GM12865 (cell line): ENCODE data around the gene SMIM13.

Source experiments
- DNase-seq: peaks from one replicate; pipeline ENCODE4 v3.0.0; 2010; ENCODE audit warnings: low read depth
- H3K4me3 ChIP-seq: 2 replicates; pipeline ENCODE4 v1.5.1; 2011; ENCODE audit warnings: mild to moderate bottlenecking, low read depth, low read length, control low read depth
- TF ChIP-seq, protein P1 (sequence below): IDR thresholded peaks from 2 replicates; pipeline ENCODE4 v1.5.1; 2011; ENCODE audit warnings: low read length, control low read depth, low read depth, inconsistent platforms; ENCODE audit not compliant: insufficient read depth; ENCODE audit errors: missing control alignments

The SMIM13 gene

DNA sequence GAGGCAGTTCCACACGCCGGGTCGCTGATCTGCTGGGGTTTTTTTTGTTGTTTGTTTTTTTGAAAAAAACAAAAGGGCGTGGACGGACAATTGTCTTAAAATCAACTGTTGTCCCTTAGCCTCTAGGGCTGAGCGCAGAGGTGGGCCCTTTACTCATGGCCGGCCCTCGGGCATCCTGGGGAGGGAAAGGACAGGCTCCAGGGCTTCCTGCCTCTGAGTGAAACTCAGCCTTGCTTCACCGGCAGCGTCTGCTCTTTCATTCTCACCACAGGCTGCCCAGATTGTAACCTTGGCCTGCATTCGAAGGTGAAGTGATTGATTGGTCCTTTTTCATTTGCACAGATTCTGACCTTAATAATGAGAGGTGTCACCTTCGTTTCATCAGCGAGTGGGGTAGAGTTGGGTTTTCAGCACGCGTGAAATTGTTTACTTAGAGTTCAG is 797 bp downstream of the SMIM13 start:
- DNase-seq, result peak; percentile 88
- TF ChIP-seq, protein P1, sequence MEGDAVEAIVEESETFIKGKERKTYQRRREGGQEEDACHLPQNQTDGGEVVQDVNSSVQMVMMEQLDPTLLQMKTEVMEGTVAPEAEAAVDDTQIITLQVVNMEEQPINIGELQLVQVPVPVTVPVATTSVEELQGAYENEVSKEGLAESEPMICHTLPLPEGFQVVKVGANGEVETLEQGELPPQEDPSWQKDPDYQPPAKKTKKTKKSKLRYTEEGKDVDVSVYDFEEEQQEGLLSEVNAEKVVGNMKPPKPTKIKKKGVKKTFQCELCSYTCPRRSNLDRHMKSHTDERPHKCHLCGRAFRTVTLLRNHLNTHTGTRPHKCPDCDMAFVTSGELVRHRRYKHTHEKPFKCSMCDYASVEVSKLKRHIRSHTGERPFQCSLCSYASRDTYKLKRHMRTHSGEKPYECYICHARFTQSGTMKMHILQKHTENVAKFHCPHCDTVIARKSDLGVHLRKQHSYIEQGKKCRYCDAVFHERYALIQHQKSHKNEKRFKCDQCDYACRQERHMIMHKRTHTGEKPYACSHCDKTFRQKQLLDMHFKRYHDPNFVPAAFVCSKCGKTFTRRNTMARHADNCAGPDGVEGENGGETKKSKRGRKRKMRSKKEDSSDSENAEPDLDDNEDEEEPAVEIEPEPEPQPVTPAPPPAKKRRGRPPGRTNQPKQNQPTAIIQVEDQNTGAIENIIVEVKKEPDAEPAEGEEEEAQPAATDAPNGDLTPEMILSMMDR, result no peak

DNA sequence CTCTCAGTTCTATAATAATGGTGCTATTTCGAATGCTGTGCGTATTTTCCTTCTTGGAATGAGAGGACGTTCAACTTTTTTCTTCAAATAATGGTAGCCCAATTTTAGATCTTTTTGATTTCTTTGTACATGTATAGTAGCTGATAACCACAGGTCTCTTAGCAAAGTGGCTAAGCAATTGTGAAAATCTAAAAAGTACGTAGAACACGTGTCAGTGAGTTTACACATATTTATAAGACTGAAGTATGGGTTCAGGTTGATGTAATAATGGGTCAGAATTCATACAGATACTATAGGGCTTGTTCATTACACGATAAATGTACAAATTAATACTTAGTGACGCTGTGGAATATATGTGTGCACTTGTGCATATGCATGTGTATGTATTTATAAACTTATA is 1.3 kb downstream of the SMIM13 start:
- no peak for DNase-seq
- H3K4me3 ChIP-seq, result peak overlapping the region; percentile 97
- TF ChIP-seq, protein P1, result no peak

More for the DNA sequence above, 797 bp downstream of the SMIM13 start:
- peak overlapping the region; percentile 97 for H3K4me3 ChIP-seq

DNA sequence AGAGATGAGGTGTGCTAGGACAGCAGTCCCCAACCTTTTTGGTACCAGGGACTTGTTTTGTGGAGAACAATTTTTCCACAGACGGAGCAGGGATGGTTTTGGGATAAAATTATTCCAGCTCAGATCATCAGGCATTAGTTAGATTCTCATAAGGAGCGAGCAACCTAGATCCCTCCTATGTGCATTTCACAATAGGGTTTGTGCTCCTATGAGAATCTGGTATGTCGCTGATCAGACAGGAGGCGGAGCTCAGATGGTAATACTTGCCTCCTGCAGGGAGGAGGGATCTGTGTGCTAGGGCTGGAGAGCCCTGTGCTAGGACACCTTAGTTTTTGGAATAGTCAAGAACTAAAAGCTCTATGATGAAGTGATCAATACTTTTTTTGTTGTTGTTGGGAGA is 2.5 kb downstream of the SMIM13 start:
- TF ChIP-seq, protein P1, result no peak
- DNase-seq, result peak; percentile 24

DNA sequence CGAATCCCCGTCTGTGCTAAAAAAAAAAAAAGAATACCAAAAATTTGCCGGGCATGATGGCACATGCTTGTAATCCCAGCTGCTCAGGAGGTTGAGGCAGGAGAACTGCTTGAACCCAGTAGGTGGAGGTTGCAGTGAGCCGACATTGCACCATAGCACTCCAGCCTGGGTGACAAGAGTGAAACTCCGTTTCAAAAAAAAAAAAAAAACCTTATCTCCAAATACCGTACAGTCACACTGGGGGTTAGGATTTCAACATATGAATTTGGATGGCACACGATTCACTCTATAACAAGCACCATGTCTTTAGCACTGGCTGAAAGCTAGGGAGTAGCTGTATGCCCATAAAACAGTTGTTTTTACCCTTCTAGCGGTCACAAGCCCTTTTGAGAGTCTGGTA is 3.8 kb downstream of the SMIM13 start:
- H3K4me3 ChIP-seq, result no peak overlapping the region
- no peak for DNase-seq
- TF ChIP-seq, protein P1, result no peak

More for the DNA sequence above, 2.5 kb downstream of the SMIM13 start:
- H3K4me3 ChIP-seq, result peak overlapping the region; percentile 97

DNA sequence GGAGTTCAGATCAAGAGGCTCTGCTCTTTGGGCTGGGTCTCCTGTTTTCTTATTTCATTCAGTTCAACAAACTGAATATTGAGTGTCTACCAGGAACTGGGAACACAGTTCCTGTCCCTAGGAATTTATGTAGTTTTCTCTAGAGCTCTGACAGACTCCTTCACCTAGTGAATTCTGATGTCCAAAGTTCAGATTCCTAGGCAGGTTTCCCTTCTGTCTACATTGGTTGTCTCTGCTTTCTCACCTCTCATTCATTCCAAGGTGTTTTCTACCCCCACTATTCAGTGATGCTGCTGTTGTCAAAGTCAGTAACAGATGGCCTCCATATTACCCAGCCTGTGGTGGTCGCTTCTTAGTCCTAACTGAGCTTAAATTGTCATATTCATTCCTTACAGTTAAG is 4.4 kb downstream of the SMIM13 start:
- H3K4me3 ChIP-seq, result no peak overlapping the region
- no peak for DNase-seq
- TF ChIP-seq, protein P1, result no peak

DNA sequence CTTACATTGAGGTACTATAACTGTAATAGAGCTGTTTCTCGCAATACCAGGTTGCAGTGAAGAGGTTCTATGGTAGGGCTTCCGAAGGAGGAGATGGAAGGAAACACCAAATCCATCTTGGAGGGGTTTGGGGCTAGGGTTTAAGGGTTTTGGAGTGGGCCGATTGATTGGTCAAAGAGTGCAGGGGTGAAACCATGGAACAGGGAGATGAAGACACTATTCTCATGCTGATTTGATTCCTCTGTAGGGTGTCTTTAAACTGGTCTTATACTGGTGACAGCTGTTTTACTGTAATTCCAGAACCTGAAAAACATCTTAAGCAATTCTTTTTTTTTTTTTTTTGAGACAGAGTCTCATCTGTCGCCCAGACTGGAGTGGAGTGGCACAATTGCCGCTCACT is 7.8 kb downstream of the SMIM13 start:
- no peak overlapping the region for H3K4me3 ChIP-seq
- TF ChIP-seq, protein P1, result no peak
- DNase-seq, result no peak

DNA sequence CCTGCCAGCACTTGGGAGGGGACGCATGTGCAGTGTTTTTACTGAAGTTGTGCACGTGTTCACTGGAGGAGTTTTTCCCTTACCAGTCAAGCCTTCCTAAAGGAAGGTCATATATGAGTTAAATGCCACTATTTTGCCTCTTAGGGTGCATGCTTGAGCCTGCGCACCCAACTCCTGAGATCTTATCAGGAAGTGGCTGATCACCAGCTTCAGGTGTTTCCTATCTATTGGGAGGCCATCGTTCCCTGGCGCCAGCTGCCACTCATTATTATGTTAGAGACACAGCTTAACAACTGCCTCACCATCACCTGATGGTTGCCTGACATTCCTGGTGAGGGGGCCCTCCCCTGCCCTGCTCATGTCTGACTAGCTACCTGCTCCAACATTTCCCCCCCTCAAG is 9.4 kb downstream of the SMIM13 start:
- TF ChIP-seq, protein P1, result no peak
- DNase-seq, result no peak
- no peak overlapping the region for H3K4me3 ChIP-seq
